DMS79 treated with DMSO at 0.1 percent for 48 hours (cell line): ENCODE data around the gene TMCC1.
"Not testable (repeated sequence)": the region's sequence is repeated elsewhere in the genome, so short reads cannot be mapped to it uniquely, and the experiment has no call there.

Source experiments
- DNase-seq: peaks from one replicate; lab custom pipeline; 2025; lab: John Stamatoyannopoulos, UW

TMCC1 gene

GRCh38 chr3:129773691-129774663, 119.5 kb downstream of the TMCC1 start:
- DNase-seq, result no peak

- no peak for DNase-seq
Measured at GRCh38 chr3:129770604-129771003, 122.9 kb downstream of the TMCC1 start.

GRCh38 chr3:129769616-129770015, 123.9 kb downstream of the TMCC1 start:
- no peak for DNase-seq

DNA sequence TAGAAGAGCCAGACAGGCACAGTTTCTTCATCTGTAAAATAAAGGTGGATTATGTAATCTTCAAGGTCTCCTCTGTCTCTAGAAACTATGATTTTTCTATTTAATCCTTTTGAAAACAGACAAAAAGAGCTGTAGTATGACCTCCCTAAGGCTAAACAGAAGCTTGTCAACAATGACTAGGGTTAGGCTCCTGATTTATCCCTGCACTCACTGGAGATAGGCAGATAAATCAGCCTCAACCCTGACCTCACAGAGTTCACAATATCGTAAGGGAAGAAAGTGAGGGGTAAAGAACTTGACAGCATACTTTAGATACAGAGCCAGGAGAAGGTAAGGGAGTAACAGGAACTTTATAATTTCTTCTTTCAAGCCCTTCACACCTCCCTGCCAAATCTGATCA, 124.8 kb downstream of the TMCC1 start:
- DNase-seq, result no peak

- no peak for DNase-seq
Measured at GRCh38 chr3:129766135-129766534, 127.4 kb downstream of the TMCC1 start.

- no peak for DNase-seq
Measured at GRCh38 chr3:129764090-129764489, 129.4 kb downstream of the TMCC1 start.

DNA sequence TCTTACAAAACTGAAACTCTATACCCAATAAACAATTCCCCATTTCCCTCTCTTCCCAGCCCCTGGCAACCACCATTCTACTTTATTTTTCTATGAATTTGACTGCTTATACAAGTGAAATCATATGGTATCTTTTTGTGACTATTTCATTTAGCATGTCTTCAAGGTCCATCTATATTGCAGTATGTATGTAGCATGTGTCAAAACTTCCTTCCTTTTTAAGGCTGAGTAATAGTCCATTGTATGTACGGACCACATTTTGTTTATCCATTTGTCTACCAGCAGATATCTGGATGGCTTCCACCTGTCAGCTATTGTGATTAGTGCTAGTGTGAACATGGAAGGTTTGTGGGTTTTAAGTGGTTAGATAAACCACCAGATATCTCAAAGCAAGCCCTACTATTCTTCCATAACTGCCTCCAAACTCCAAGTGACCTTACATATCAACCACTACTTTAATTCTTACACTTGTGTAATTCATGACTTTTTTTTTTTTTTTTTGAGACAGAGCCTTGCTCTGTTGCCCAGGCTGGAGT, 134.7 kb downstream of the TMCC1 start:
- DNase-seq, result no peak

DNA sequence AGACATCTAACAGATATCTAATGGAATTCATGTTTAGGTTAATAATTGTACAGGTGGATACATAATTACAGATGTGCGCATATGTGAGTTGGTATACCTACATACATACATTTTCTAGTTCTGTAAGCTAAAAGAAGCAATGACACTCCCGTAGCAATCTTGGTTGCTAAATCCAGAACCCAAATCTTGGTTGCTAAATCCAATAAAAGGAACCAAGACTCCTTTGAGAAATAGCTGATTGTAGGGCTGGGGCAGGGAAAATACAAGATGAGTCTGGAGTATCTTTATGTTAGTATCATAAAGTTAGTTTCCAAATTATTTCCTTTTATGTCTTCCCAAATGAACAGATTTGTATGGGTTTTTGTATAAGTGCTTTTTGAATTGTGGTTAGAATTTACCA, 135.2 kb downstream of the TMCC1 start:
- DNase-seq, result no peak

DNA sequence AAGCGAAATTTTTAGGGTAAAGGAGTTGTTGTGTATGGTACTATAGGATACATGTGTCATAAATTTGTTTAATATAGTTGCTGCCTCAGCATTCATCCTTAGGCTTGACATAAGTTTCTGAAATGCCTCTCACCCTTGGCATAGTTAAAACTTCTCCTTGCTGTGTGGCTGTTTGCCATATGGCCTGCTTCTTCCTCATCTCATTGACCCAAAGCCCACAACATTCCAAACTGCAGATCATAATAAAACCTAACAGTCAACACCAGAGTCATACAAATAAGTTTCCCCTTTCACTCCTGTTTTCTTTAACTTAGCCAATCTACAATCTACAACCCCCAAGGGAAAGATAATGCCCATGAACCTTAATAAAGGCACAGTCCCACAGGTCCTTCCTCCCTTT, 136.6 kb downstream of the TMCC1 start:
- DNase-seq, result no peak

DNA sequence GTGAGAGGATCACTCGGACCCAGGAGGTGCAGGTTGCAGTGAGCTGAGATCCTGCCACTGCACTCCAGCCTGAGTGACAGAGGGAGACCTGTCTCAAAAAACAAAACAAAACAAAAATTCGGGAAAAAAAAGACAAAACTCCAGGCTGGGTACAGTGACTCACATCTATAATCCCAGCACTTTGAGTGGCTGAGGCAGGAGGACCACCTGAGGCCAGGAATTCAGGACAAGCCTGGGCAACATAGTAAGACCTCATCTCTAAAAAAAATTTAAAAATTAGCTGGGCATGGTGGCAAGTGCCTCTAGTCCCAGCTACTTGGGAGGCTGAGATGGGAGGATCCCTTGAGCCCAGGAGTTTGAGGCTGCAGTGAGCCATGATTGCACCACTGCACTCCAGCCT, 142.4 kb downstream of the TMCC1 start:
- not testable (repeated sequence) for DNase-seq

GRCh38 chr3:129749692-129750091, 143.8 kb downstream of the TMCC1 start:
- no peak for DNase-seq

DNA sequence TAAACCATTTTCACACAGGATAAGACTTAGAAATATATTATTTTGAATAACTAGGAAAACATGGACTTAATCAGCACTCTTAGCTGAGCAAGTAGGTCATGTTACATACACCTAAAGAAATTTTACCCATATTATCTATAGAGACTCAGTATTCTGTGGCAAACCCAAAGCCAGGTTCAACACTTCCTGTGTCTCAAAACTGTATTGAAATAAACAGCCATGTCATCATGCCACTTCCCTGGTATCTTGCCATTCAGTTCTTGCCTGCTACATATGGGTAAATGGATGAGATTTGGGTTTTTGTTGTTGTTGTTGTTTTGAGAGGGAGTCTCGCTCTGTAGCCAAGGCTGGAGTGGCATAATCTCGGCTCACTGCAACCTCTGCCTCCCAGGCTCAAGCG, 145.5 kb downstream of the TMCC1 start:
- DNase-seq, result no peak

DNA sequence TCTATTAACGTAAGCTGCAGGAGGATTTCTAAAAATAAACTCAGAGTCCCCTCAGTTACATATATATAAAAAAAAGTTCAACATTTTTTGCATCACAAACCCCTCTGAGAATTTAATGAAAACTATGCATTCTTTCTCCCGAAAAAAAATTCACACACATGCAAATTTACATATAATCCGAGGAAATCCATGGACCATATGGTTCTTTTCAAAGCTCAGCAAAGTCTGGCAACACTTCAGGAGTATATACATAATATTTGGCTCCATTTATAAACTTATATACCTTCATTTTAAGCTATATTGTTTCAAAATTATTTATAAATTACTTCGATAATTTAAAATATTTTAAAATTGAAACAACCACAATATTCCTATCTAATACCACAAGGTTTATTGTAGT, 146.4 kb downstream of the TMCC1 start:
- no peak for DNase-seq

DNA sequence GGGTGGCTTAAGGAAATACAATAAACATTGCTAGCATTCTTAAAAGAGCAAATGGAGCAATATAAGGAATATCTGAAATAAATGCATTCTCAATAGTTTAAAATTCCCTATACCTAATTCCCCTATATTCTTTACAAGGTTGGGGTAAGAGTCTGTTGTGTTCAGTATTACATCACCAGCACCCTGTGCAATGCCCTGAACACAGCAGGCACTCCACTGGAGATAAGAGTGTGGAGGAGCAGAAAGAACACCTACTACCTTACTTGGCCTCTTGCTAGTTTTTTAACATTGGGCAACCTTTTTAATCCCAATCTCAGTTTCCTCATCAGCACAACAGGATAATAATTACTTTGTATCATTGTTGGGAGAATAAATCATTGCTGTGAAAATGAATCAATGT, 146.9 kb downstream of the TMCC1 start:
- no peak for DNase-seq

DNA sequence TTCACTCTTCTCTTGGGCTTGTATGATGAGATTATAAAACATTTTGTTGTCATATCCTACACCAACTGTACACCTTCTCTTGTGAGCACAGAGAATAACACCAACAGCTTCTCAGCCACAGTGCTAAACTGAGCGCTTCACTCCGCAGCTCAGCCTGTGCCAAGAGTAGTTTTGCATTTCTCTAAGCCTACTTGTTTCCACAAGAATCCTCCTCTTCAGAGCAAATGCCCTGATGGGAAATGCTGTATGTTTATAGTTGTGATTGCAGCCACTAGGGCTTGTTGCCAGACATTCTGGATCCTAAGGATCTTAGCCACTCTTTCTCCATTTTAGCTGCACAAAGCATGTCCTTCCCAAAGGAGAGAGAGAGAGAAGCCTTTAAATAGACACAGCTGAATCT, 148.3 kb downstream of the TMCC1 start:
- peak; percentile 28 for DNase-seq

GRCh38 chr3:129741794-129742193, 151.7 kb downstream of the TMCC1 start:
- DNase-seq, result no peak

GRCh38 chr3:129740090-129740489, 153.4 kb downstream of the TMCC1 start:
- DNase-seq, result no peak

GRCh38 chr3:129739634-129740033, 153.9 kb downstream of the TMCC1 start:
- DNase-seq, result no peak

DNA sequence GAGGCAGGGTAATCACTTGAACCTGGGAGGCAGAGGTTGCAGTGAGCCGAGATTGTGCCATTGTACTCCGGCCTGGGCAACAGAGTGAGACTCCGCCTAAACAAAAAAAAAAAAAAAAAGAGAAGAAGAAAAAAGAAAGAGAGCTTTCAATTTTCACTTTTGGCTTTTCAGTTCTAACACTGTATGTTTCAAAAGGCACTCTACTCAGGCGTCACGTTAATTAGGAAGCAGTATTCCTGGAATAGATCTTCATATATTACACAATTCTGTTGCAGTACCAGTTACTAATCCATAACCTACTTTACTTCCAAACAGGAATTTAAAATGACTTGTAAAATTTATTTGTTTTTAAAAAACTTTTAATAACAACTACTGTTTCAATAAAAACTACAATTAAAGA, 155.3 kb downstream of the TMCC1 start:
- no peak for DNase-seq

- DNase-seq, result no peak
Measured at GRCh38 chr3:129736070-129736469, 157.4 kb downstream of the TMCC1 start.

GRCh38 chr3:129735638-129736037, 157.9 kb downstream of the TMCC1 start:
- DNase-seq, result no peak

- no peak for DNase-seq
Measured at GRCh38 chr3:129734449-129734848, 159.1 kb downstream of the TMCC1 start.

GRCh38 chr3:129732200-129732876, 161.2 kb downstream of the TMCC1 start:
- no peak for DNase-seq
